Mesothelial cell of epicardium (in vitro differentiated cells): Measurements from ENCODE around the gene DIP2C. TPM values are rescaled to one million over a fixed set of nuclear protein-coding genes. Genes with fewer than 3 reads are reported as not detected.

ENCODE experiments used
- DNase-seq, 2 experiments: peaks; one replicate each; pipeline ENCODE4 v3.0.0; 2021; ENCODE audit warnings: low spot score in 2 of 2; ENCODE audit not compliant: unreplicated experiment in 2 of 2
- H3K27ac Mint-ChIP-seq: 2 replicates; pipeline ENCODE4 v1.8.0; 2021; ENCODE audit warnings: mixed read lengths
- H3K27me3 Mint-ChIP-seq: 2 replicates; pipeline ENCODE4 v1.8.0; 2021; ENCODE audit warnings: low read depth, mixed read lengths
- H3K36me3 Mint-ChIP-seq: 2 replicates; pipeline ENCODE4 v1.8.0; 2021; ENCODE audit warnings: mixed read lengths
- H3K4me1 Mint-ChIP-seq: 2 replicates; pipeline ENCODE4 v1.8.0; 2021; ENCODE audit warnings: mixed read lengths
- H3K4me3 Mint-ChIP-seq: 2 replicates; pipeline ENCODE4 v1.8.0; 2021; ENCODE audit warnings: mild to moderate bottlenecking, moderate library complexity, mixed read lengths
- H3K9me3 Mint-ChIP-seq: 2 replicates; pipeline ENCODE4 v1.8.0; 2021; ENCODE audit warnings: mixed read lengths
- total RNA-seq: library from RNA; stranded (reverse); gene quantifications from 3 replicates; pipeline ENCODE4 v1.2.1, GENCODE V29; 2021
- TF ChIP-seq, protein P1 (sequence below): fragments of 200-600 bp; sonication (generic); IDR thresholded peaks from one replicate; pipeline ENCODE4 v1.5.0; 2021; ENCODE audit warnings: antibody characterized with exemption; ENCODE audit not compliant: unreplicated experiment

DIP2C gene
- total RNA-seq, 1 donor from 2014 or later = 30.3 TPM

DNA sequence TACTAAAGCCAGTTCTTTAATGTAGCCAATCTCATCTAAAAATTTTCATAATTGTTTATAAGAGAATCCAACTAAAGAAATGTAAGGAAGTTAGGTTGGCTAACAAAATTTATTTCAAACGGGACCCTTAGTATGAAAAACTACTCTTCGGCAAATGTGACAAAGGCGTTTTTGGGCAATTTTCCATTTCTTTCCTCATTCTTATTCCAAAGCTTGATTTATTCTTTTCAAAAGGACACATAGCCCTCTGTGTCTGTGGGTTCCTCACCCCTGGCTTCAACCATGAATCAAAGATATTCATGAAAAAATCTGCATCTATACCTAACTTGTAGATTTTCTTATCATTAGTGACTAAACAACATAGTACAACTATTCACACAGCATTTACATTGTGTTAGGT is 358.3 kb downstream of the DIP2C start:
- Mint-ChIP-seq H3K27me3 (no peaks in the 10 kb centered on the region), H3K27ac (no peak overlapping the region), H3K4me3 (no peak overlapping the region), H3K4me1 (peaks cover 2% of the 10 kb centered on the region), H3K36me3 (peaks cover 20% of the 10 kb centered on the region), H3K9me3 (no peaks in the 10 kb centered on the region)
- TF ChIP-seq, protein P1, sequence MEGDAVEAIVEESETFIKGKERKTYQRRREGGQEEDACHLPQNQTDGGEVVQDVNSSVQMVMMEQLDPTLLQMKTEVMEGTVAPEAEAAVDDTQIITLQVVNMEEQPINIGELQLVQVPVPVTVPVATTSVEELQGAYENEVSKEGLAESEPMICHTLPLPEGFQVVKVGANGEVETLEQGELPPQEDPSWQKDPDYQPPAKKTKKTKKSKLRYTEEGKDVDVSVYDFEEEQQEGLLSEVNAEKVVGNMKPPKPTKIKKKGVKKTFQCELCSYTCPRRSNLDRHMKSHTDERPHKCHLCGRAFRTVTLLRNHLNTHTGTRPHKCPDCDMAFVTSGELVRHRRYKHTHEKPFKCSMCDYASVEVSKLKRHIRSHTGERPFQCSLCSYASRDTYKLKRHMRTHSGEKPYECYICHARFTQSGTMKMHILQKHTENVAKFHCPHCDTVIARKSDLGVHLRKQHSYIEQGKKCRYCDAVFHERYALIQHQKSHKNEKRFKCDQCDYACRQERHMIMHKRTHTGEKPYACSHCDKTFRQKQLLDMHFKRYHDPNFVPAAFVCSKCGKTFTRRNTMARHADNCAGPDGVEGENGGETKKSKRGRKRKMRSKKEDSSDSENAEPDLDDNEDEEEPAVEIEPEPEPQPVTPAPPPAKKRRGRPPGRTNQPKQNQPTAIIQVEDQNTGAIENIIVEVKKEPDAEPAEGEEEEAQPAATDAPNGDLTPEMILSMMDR = no peak
- DNase-seq = no peak

DNA sequence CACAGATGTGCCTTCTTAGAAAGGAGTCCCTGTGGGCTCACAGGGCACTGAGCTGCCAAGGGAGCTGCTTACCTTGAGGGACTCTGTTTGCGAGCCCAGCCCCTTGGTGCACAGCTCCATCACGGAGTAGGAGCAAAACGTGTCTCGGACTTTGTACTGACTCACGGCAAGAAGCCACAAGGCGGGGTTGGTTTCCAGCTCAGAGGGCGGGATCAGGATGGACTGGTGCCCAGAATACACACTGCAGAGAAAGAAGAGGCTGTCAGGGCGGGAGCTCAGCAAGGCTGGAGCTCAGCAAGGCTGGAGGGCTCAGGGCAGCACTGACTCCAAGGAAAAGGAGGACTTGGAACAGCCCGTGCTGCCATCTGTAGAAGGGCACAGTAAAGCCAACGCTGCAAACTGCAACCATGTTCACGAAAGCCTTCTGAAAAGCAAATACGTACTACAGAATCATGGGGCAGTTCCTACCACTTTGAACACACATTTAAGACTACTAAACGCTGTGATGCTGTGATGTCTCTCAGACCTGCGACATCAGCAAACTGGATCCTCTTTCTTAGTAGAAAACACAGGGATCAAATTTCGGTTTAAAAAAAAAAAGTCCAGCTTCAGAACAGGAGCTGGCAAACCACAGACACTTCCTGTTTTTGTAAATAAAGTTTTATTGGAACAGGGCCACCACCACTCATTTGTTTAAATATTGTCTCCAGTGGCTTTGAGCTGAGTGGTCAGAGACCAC is 359.9 kb downstream of the DIP2C start:
- DNase-seq = no peak
- Mint-ChIP-seq H3K4me1 (peaks cover 2% of the 10 kb centered on the region), H3K4me3 (no peak overlapping the region), H3K9me3 (no peaks in the 10 kb centered on the region), H3K27me3 (no peaks in the 10 kb centered on the region), H3K27ac (peak overlapping the region; percentile 79), H3K36me3 (peaks cover 26% of the 10 kb centered on the region)
- TF ChIP-seq, protein P1 = no peak

DNA sequence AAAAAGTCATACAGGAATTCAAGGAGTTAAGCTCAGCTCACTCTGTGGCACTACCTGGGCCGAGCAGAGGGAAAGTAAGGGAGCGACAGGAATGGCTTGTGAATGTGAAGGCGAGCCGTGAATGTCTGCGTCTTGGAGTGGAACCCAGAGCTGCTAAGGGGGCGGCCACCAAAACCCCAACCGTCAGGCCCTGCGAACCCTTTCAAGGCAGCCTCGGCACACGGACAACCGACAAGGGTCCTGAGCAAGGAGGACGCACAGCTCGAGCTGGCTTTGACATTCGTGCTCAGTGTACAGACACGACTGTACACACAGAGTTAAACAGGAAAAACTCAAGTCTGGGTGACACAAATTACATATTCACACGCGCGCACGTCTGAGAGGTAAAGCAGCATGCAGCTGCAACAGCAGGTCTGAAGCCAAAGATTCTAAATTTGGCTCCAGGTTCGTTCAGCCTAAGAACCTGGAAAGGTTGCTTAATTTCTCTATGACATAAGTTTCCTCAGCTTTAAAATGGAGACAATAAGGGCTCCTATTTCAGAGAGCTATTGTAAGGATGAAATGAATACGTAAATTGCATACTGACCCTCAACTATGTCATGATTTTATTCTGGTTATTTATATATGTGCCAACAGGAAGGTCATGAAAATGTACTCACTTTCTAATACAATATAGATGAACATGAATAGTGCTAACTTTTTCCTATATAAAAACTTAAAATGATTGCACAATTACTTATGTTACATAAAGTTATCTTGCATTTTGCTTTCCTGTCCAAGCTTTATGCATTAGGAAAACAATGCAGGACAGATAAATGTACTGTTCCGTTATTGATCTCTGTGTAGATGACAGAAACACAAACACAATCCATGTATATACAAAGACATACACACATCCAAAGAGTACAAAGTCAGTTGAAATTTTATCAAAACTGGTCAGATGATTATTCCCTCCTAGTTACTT is 361.3 kb downstream of the DIP2C start:
- Mint-ChIP-seq H3K27me3 (no peaks in the 10 kb centered on the region), H3K4me1 (peaks cover 4% of the 10 kb centered on the region), H3K9me3 (no peaks in the 10 kb centered on the region), H3K4me3 (no peak overlapping the region), H3K27ac (no peak overlapping the region), H3K36me3 (peaks cover 27% of the 10 kb centered on the region)
- TF ChIP-seq, protein P1 = no peak
- no peak for DNase-seq

DNA sequence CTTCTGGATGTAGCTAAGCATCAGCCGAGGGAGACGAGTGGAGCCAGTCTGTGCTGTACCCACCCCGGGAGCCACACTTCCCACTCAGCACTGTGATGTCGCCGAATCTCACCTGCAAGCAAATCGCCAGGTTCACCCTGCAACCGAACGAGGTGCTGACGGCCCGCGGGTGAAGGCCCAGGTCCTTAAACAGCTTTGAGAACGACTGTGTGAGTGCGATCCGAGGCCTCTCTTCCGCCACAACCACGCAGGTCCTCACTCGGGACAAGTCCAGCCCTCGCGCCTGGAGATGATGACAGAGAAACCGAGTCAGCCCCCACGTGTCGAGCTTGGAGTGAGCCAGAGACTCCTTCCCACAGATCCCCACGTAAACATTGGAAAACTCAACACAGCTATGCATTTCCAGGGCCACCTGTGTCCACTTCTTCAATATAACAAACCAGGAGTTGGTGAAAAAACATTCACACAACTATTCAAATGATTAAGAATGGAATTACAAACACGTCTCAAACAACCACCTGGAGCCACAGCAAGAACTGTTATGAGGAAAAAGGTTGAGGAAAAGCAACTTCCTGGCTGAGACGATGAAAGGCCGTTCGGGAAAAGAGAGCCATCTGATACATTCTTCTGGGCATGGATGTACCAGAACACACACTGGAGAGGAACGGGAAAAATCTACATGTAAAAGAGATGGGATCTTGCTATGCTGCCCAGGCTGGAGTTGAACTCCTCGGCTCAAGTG is 362.4 kb downstream of the DIP2C start:
- Mint-ChIP-seq H3K9me3 (no peaks in the 10 kb centered on the region), H3K36me3 (peaks cover 26% of the 10 kb centered on the region), H3K27me3 (no peaks in the 10 kb centered on the region), H3K27ac (no peak overlapping the region), H3K4me1 (peaks cover 4% of the 10 kb centered on the region), H3K4me3 (no peak overlapping the region)
- TF ChIP-seq, protein P1 = no peak
- DNase-seq = no peak

DNA sequence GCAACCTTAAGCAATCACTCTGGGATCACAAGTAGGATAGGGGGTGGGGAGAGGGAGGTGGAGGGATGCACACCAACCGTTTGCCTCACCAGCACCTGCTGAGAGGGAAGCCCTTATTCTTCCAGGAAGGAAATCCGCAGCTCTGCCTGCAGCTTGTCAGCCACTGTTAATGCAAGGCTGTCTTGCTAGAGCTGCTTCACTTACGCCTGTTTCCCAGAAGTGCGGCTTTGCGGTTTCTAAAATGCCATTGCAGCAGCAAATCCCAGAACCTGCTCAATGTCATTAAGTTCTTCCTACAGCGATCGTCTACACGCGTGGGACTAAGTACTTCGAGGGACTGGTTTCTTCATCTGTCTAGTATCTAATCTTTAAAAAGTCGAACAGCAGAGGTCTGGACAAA is 363.1 kb downstream of the DIP2C start:
- H3K27me3 Mint-ChIP-seq = no peaks in the 10 kb centered on the region
- H3K4me1 Mint-ChIP-seq = peaks cover 4% of the 10 kb centered on the region
- H3K36me3 Mint-ChIP-seq = peaks cover 26% of the 10 kb centered on the region
- no peak overlapping the region for H3K4me3 Mint-ChIP-seq
- DNase-seq = no peak
- TF ChIP-seq, protein P1 = no peak
- no peak overlapping the region for H3K27ac Mint-ChIP-seq
- no peaks in the 10 kb centered on the region for H3K9me3 Mint-ChIP-seq
